ENCODE data around the gene NTM. TPM values are rescaled to one million over a fixed set of nuclear protein-coding genes. Genes with fewer than 3 reads are reported as not detected.

Gene NTM
- total RNA-seq, 1 experiment from 2014 or later = 16.4 TPM

GRCh38 chr11:132116516-132116915, 746.1 kb downstream of the NTM start:
- TF ChIP-seq ZNF121 (CRISPR knock-in tag; IDR thresholded peaks at IDR 0.05) = no peak
- no peaks in the 10 kb centered on the region for H3K27me3 Mint-ChIP-seq (ENCODE audit: low read depth)
- no peak for ATAC-seq
- peaks cover 70% of the 10 kb centered on the region for H3K4me1 Mint-ChIP-seq
- ChIA-PET POLR2A (no interaction called here), CTCF (interaction anchor here (6.3 kb wide), 1 partner anchor 10 kb away, joined by 76 read pairs; no protein-coding TSS in a partner anchor)
- no peaks in the 10 kb centered on the region for H3K9me3 Mint-ChIP-seq
- H3K4me3 Mint-ChIP-seq = no peak overlapping the region
- no peaks in the 10 kb centered on the region for H3K36me3 Mint-ChIP-seq
- no peak for DNase-seq (ENCODE audit: low spot score)
- no peak overlapping the region for H3K27ac Mint-ChIP-seq

GRCh38 chr11:132118661-132119060, 748.2 kb downstream of the NTM start:
- Mint-ChIP-seq H3K4me1 (peaks cover 66% of the 10 kb centered on the region), H3K9me3 (no peaks in the 10 kb centered on the region), H3K27ac (no peak overlapping the region), H3K4me3 (no peak overlapping the region), H3K36me3 (no peaks in the 10 kb centered on the region), H3K27me3 (ENCODE audit: low read depth) (no peaks in the 10 kb centered on the region)
- ChIA-PET POLR2A (no interaction called here), CTCF (interaction anchor here (1.2 to 1.6 kb wide), 3 partner anchors 8 to 424 kb away, joined by 4 to 11 read pairs (median 4); no protein-coding TSS in a partner anchor)
- ATAC-seq (no peak), DNase-seq (ENCODE audit: low spot score) (no peak)
- TF ChIP-seq ZNF416 (CRISPR knock-in tag; IDR thresholded peaks at IDR 0.05) = no peak
- no peak for TF ChIP-seq MAX (CRISPR knock-in tag; IDR thresholded peaks at IDR 0.05)
- TF ChIP-seq ZNF219 (CRISPR knock-in tag; IDR thresholded peaks at IDR 0.05; ENCODE audit: borderline replicate concordance) = no peak
- no peak for TF ChIP-seq ZNF532 (CRISPR knock-in tag; IDR thresholded peaks at IDR 0.05; ENCODE audit: borderline replicate concordance)
- no peak for TF ChIP-seq ZBTB43 (CRISPR knock-in tag; IDR thresholded peaks at IDR 0.05)
- no peak for TF ChIP-seq USF2 (CRISPR knock-in tag; IDR thresholded peaks at IDR 0.05)
- no peak for TF ChIP-seq NR2C2 (CRISPR knock-in tag; IDR thresholded peaks at IDR 0.05)
- no peak for TF ChIP-seq ZNF138 (CRISPR knock-in tag; conservative IDR thresholded peaks at IDR 0.05)
- no peak for TF ChIP-seq USF1 (CRISPR knock-in tag; IDR thresholded peaks at IDR 0.05)
- no peak for TF ChIP-seq ATF3 (CRISPR knock-in tag; conservative IDR thresholded peaks at IDR 0.05)
- TF ChIP-seq OVOL2 (CRISPR knock-in tag; IDR thresholded peaks at IDR 0.05; ENCODE audit: borderline replicate concordance) = no peak
- no peak for TF ChIP-seq CREB1 (CRISPR knock-in tag; IDR thresholded peaks at IDR 0.05)
- TF ChIP-seq IRF1 (CRISPR knock-in tag; IDR thresholded peaks at IDR 0.05) = no peak
- TF ChIP-seq SP1 (CRISPR knock-in tag; conservative IDR thresholded peaks at IDR 0.05) = no peak
- no peak for TF ChIP-seq TCF7 (CRISPR knock-in tag; IDR thresholded peaks at IDR 0.05; ENCODE audit: low read depth)
- no peak for TF ChIP-seq KAT7 (CRISPR knock-in tag; IDR thresholded peaks at IDR 0.05; ENCODE audit: borderline replicate concordance)
- no peak for TF ChIP-seq FOXJ3 (CRISPR knock-in tag; IDR thresholded peaks at IDR 0.05; ENCODE audit: borderline replicate concordance)
- no peak for TF ChIP-seq GRHL2 (CRISPR knock-in tag; IDR thresholded peaks at IDR 0.05; ENCODE audit: insufficient replicate concordance, severe bottlenecking)
- TF ChIP-seq ZNF425 (CRISPR knock-in tag; conservative IDR thresholded peaks at IDR 0.05) = no peak
- TF ChIP-seq CBFB (CRISPR knock-in tag; IDR thresholded peaks at IDR 0.05; ENCODE audit: low read depth) = no peak
